ENCODE measurements around the gene PATE4. TPM values are rescaled to one million over a fixed set of nuclear protein-coding genes. Genes with fewer than 3 reads are reported as not detected.

Gene PATE4
- total RNA-seq, 4 donors from 2014 or later: not detected

- TF ChIP-seq POLR2AphosphoS5 (IDR thresholded peaks at IDR 0.05) (no peak), CTCF (IDR thresholded peaks at IDR 0.05) (no peak), EP300 (IDR thresholded peaks at IDR 0.05) (no peak), POLR2A (IDR thresholded peaks at IDR 0.05) (no peak)
- Histone ChIP-seq H3K36me3 (no peaks in the 10 kb centered on the region), H3K27ac (no peak overlapping the region), H3K27me3 (no peaks in the 10 kb centered on the region), H3K4me3 (no peak overlapping the region), H3K9me3 (peaks cover 0 to 73% (median 0%) of the 10 kb centered on the region in 3 donors), H3K4me1 (no peaks in the 10 kb centered on the region)
- 73 to 77% methylated on average over 2 of the region's 2 CpGs for WGBS, 2 donors (ENCODE audit: low coverage in 1 of 2)
- ATAC-seq: no peak
Observed at GRCh38 chr11:125799808-125800207, 33.3 kb upstream of the PATE4 start.

GRCh38 chr11:125802387-125802786 lies 30.7 kb upstream of the PATE4 start:
- Histone ChIP-seq H3K4me3 (no peak overlapping the region), H3K36me3 (no peaks in the 10 kb centered on the region), H3K27ac (no peak overlapping the region), H3K9me3 (peaks cover 0 to 61% (median 0%) of the 10 kb centered on the region in 3 donors), H3K27me3 (no peaks in the 10 kb centered on the region), H3K4me1 (no peaks in the 10 kb centered on the region)
- no peak for TF ChIP-seq CTCF (IDR thresholded peaks at IDR 0.05)
- TF ChIP-seq POLR2A (IDR thresholded peaks at IDR 0.05): no peak
- no peak for TF ChIP-seq EP300 (IDR thresholded peaks at IDR 0.05)
- no peak for TF ChIP-seq POLR2AphosphoS5 (IDR thresholded peaks at IDR 0.05)
- ATAC-seq: no peak
- 63 to 86% methylated on average over 1 of the region's 1 CpG for WGBS, 2 donors (ENCODE audit: low coverage in 1 of 2)

GRCh38 chr11:125807909-125808308 lies 25.2 kb upstream of the PATE4 start:
- Histone ChIP-seq H3K4me3 (no peak overlapping the region), H3K4me1 (no peaks in the 10 kb centered on the region), H3K27me3 (no peaks in the 10 kb centered on the region), H3K36me3 (no peaks in the 10 kb centered on the region), H3K27ac (no peak overlapping the region), H3K9me3 (peaks cover 0 to 57% (median 0%) of the 10 kb centered on the region in 3 donors)
- no peak for ATAC-seq
- no peak for TF ChIP-seq EP300 (IDR thresholded peaks at IDR 0.05)
- no peak for TF ChIP-seq CTCF (IDR thresholded peaks at IDR 0.05)
- 71% methylated on average over 1 of the region's 1 CpG; no CpG with 5 or more reads in 1 of the 2 donors for WGBS, 2 donors (ENCODE audit: low coverage in 1 of 2)

GRCh38 chr11:125835748-125836147 lies 2.6 kb downstream of the PATE4 start:
- peaks cover 0 to 25% (median 0%) of the 10 kb centered on the region in 3 donors for H3K9me3 ChIP-seq
- 64 to 77% methylated on average over 6 of the region's 6 CpGs for WGBS, 2 donors (ENCODE audit: low coverage in 1 of 2)
- no peak overlapping the region for H3K27ac ChIP-seq
- H3K4me1 ChIP-seq: no peaks in the 10 kb centered on the region
- H3K36me3 ChIP-seq: no peaks in the 10 kb centered on the region
- TF ChIP-seq CTCF (IDR thresholded peaks at IDR 0.05) (no peak), POLR2A (IDR thresholded peaks at IDR 0.05) (no peak), POLR2AphosphoS5 (IDR thresholded peaks at IDR 0.05) (no peak), EP300 (IDR thresholded peaks at IDR 0.05) (no peak)
- no peak overlapping the region for H3K4me3 ChIP-seq
- H3K27me3 ChIP-seq: no peaks in the 10 kb centered on the region
- no peak for ATAC-seq

- no peak for TF ChIP-seq EP300 (IDR thresholded peaks at IDR 0.05)
- no peak for TF ChIP-seq CTCF (IDR thresholded peaks at IDR 0.05)
- no peak for TF ChIP-seq POLR2A (IDR thresholded peaks at IDR 0.05)
- no peak for TF ChIP-seq POLR2AphosphoS5 (IDR thresholded peaks at IDR 0.05)
- Histone ChIP-seq H3K27ac (no peak overlapping the region), H3K36me3 (no peaks in the 10 kb centered on the region), H3K27me3 (no peaks in the 10 kb centered on the region), H3K9me3 (peaks cover 0 to 35% (median 0%) of the 10 kb centered on the region in 3 donors), H3K4me1 (no peaks in the 10 kb centered on the region), H3K4me3 (no peak overlapping the region)
- no peak for ATAC-seq
- WGBS, 2 donors (ENCODE audit: low coverage in 1 of 2): 70 to 86% methylated on average over 2 to 3 of the region's 3 CpGs
Observed at GRCh38 chr11:125842321-125842948, 9.3 kb downstream of the PATE4 start.

Measured in gastroesophageal sphincter (tissue), 4 donors.